Smooth muscle cell (in vitro differentiated cells): Measurements from ENCODE around the gene CADM1. TPM values are rescaled to one million over a fixed set of nuclear protein-coding genes. Genes with fewer than 3 reads are reported as not detected.

Experiments
- DNase-seq: peaks from one replicate; lab custom pipeline; 2025; ENCODE audit not compliant: unreplicated experiment; lab: John Stamatoyannopoulos, UW
- H2AFZ ChIP-seq: fragments of 200-600 bp; sonication (generic); 2 replicates; pipeline ENCODE4 v1.6.0; 2016; ENCODE audit warnings: antibody characterized with exemption, low read depth, mild to moderate bottlenecking
- H3F3A ChIP-seq: fragments of 200-600 bp; sonication (generic); 2 replicates; pipeline ENCODE4 v1.6.0; 2017; ENCODE audit warnings: antibody characterized with exemption, low read depth
- H3K27ac ChIP-seq: fragments of 200-600 bp; sonication (generic); 2 replicates; pipeline ENCODE4 v1.5.1; 2016; ENCODE audit warnings: low read depth, mild to moderate bottlenecking
- H3K27me3 ChIP-seq: fragments of 200-600 bp; sonication (generic); 2 replicates; pipeline ENCODE4 v1.6.1; 2016; ENCODE audit warnings: low read depth, mild to moderate bottlenecking
- H3K36me3 ChIP-seq: fragments of 200-600 bp; sonication (generic); 2 replicates; pipeline ENCODE4 v1.5.1; 2016; ENCODE audit warnings: low read depth
- H3K4me1 ChIP-seq: fragments of 200-600 bp; sonication (generic); 2 replicates; pipeline ENCODE4 v1.5.1; 2016; ENCODE audit warnings: low read depth
- H3K4me2 ChIP-seq: fragments of 200-600 bp; sonication (generic); 2 replicates; pipeline ENCODE4 v1.6.0; 2016; ENCODE audit warnings: mild to moderate bottlenecking
- H3K4me3 ChIP-seq: fragments of 200-600 bp; sonication (generic); 2 replicates; pipeline ENCODE4 v1.5.1; 2016; ENCODE audit warnings: mild to moderate bottlenecking
- H3K79me2 ChIP-seq: fragments of 200-600 bp; sonication (generic); 2 replicates; pipeline ENCODE4 v1.6.0; 2016; ENCODE audit warnings: low read depth, mild to moderate bottlenecking
- H3K9ac ChIP-seq: fragments of 200-600 bp; sonication (generic); 2 replicates; pipeline ENCODE4 v1.6.0; 2016; ENCODE audit warnings: low read depth
- H3K9me3 ChIP-seq: fragments of 200-600 bp; sonication (generic); replicated peaks from 2 replicates; pipeline ENCODE4 v1.5.1; 2016; ENCODE audit warnings: low read depth
- H4K20me1 ChIP-seq: fragments of 200-600 bp; sonication (generic); 2 replicates; pipeline ENCODE4 v1.6.0; 2016; ENCODE audit warnings: low read depth
- CTCF ChIP-seq: fragments of 200-600 bp; sonication (generic); IDR thresholded peaks from 2 replicates; pipeline ENCODE4 v1.5.1; 2017; ENCODE audit warnings: borderline replicate concordance, mild to moderate bottlenecking, antibody characterized with exemption; ENCODE audit not compliant: insufficient read depth, poor library complexity, severe bottlenecking
- WGBS: methylation state at CpG from one replicate; pipeline ENCODE4 v1.1.7; 2016; ENCODE audit warnings: low lambda C conversion rate; 5-methylcytosine and 5-hydroxymethylcytosine counted together
- polyA plus RNA-seq: library from polyadenylated mRNA; unstranded; fragments of >200 nt; fragmentation: Nextera tagmentation; extraction: Ambion mirVana; gene quantifications from 2 replicates; pipeline ENCODE4 v1.2.1, GENCODE V29; 2016
- total RNA-seq: library from RNA; depleted of rRNA; stranded (reverse); fragments of >200 nt; gene quantifications from 2 replicates; pipeline ENCODE4 v1.2.3, GENCODE V29; 2014

CADM1 gene
- total and polyA plus RNA-seq, 2 experiments from 2014 or later = 158 to 167 TPM

GRCh38 chr11:115220423-115220822 lies 283.8 kb downstream of the CADM1 start:
- no peak for DNase-seq
- no peak overlapping the region for H3K27ac ChIP-seq
- H3K4me3 ChIP-seq = no peak overlapping the region
- no peaks in the 10 kb centered on the region for H3K9me3 ChIP-seq
- no peaks in the 10 kb centered on the region for H3K27me3 ChIP-seq
- H2AFZ ChIP-seq = no peak overlapping the region
- TF ChIP-seq CTCF = no peak
- no peaks in the 10 kb centered on the region for H3K79me2 ChIP-seq
- no peaks in the 10 kb centered on the region for H3F3A ChIP-seq
- H4K20me1 ChIP-seq = no peaks in the 10 kb centered on the region
- H3K36me3 ChIP-seq = peaks cover 12% of the 10 kb centered on the region
- no peak overlapping the region for H3K9ac ChIP-seq
- H3K4me1 ChIP-seq = peaks cover 8% of the 10 kb centered on the region
- H3K4me2 ChIP-seq = no peak overlapping the region
- 93% methylated on average over 6 of the region's 6 CpGs for WGBS

DNA sequence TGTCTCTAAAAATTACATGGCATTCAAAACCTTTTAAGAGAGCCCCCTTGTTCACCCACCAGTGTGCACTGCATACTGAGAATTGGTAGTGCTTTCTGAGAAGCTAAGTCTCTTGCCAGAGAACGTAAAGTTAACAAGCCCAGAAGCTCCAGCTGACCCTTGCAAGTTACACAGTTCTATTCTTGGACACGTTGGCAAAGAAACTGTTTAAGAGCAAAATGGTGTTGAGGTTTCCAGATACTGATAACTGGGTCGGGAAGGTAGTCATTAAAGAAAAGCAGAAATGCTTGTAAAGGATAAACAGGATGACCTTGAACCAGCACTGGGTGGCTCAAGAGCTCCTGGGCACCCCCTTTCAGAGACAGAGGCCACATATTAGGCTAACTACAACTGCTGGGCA lies 284.8 kb downstream of the CADM1 start:
- H3K36me3 ChIP-seq = peaks cover 12% of the 10 kb centered on the region
- H3K4me1 ChIP-seq = peaks cover 8% of the 10 kb centered on the region
- no peaks in the 10 kb centered on the region for H4K20me1 ChIP-seq
- no peak overlapping the region for H2AFZ ChIP-seq
- no peaks in the 10 kb centered on the region for H3K9me3 ChIP-seq
- H3K27ac ChIP-seq = no peak overlapping the region
- H3K79me2 ChIP-seq = no peaks in the 10 kb centered on the region
- 36% methylated on average over 3 of the region's 3 CpGs for WGBS
- no peak for DNase-seq
- TF ChIP-seq CTCF = no peak
- H3K4me2 ChIP-seq = no peak overlapping the region
- no peak overlapping the region for H3K9ac ChIP-seq
- no peaks in the 10 kb centered on the region for H3F3A ChIP-seq
- H3K27me3 ChIP-seq = no peaks in the 10 kb centered on the region
- no peak overlapping the region for H3K4me3 ChIP-seq

GRCh38 chr11:115217726-115218311 lies 286.4 kb downstream of the CADM1 start:
- Histone ChIP-seq H4K20me1 (no peaks in the 10 kb centered on the region), H3F3A (no peaks in the 10 kb centered on the region), H2AFZ (no peak overlapping the region), H3K4me3 (no peak overlapping the region), H3K36me3 (peaks cover 17% of the 10 kb centered on the region), H3K27me3 (no peaks in the 10 kb centered on the region), H3K79me2 (no peaks in the 10 kb centered on the region), H3K9ac (no peak overlapping the region), H3K27ac (no peak overlapping the region), H3K4me1 (peaks cover 7% of the 10 kb centered on the region), H3K9me3 (no peaks in the 10 kb centered on the region), H3K4me2 (peak overlapping the region; percentile 12)
- no peak for DNase-seq
- no peak for TF ChIP-seq CTCF
- 64% methylated on average over 8 of the region's 8 CpGs for WGBS
